GM18502 (cell line): ENCODE data around the gene AQP10.
"Not testable (repeated sequence)": the region's sequence is repeated elsewhere in the genome, so short reads cannot be mapped to it uniquely, and the experiment has no call there.

ENCODE experiments used
- ATAC-seq: cut with Tn5 transposase; IDR thresholded peaks from one replicate; pipeline ENCODE4 v1.9.1; 2021; ENCODE audit warnings: mild to moderate bottlenecking; ENCODE audit not compliant: unreplicated experiment, poor library complexity

The AQP10 gene

GRCh38 chr1:154321609-154321934 is 679 bp downstream of the AQP10 start:
- not testable (repeated sequence) for ATAC-seq

DNA sequence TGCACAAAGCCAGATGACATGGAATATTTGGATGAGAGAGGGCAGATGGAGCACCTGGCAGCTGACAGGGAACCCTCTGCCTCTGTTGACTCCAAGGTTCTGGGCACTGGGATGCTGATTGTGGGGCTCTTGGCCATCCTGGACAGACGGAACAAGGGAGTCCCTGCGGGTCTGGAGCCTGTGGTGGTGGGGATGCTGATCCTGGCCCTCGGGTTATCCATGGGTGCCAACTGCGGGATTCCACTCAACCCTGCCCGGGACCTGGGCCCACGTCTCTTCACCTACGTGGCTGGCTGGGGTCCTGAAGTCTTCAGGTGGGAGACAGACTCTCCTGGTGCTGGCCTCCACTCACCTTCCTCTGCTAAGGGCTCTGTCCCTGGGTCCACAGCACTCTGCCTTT is 2.6 kb downstream of the AQP10 start:
- ATAC-seq, result no peak

DNA sequence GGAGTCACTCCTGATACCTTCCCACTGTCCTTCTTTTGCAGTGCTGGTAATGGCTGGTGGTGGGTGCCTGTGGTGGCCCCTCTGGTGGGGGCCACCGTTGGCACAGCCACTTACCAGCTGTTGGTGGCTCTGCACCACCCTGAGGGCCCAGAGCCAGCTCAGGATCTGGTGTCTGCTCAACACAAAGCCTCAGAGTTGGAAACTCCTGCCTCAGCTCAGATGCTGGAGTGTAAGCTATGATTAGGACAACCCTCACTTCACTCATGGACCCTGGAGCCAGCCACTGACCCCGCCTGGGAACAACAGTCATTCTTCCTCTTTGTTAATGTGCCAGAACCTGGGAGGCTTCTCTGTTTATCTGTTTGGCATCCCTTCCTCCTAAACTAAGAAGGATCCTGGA is 3.3 kb downstream of the AQP10 start:
- no peak for ATAC-seq

GRCh38 chr1:154324669-154325582 is 4.0 kb downstream of the AQP10 start, which contains the start of gene ATP8B2:
Gene ATP8B2, plus strand, starts transcription at chr1:154325525. Its CDS starts 2,617 bp downstream, at chr1:154328142.
- ATAC-seq, result peak; percentile 53

DNA sequence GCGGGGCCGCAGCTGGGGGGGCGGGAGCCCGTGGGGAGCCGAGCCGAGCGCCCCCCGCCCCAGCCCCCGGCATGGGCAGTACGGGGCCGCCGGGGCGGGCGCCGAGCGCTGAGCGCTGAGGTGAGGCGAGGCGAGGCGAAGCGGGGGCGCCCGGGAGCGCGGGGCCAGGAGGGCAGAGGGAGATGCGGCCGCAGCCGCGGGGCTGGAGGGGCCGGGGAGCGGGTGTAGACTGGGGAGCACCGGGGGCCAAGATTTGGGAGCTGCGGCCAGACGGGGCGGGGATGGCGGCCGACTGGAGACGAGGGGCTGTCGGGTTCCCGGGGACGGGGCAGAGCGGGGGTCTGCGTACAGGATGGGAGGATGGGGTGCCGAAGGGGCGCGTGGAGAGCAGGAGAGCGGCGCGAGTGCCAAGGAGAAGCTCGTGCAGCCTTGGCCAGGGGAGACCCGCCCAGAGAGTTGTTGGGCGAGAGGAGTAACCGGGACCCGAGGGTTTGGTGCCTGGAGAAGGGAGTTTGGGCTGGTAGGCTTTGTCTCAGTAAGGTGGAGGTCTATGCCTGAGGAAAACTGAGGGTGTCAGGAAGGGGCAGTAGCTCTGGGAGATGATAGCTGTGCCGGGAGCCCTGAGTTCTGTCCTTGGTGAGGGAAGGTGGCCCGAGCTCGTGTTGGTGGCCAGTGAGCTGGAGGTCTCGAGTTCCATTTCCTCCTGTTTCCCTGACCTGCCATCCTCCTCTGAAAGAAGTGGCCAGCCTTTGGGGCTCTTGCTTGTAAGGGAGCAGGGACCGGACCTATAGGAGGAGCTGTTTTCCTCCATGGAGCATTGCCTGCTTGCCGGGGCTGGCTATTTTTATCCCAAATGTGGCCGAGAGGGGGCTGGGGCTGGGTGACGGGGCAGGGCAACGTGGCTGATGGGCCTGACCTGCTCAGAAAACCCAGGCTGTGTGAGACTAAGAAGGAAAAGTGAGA is 5.0 kb downstream of the AQP10 start:
- ATAC-seq, result no peak

GRCh38 chr1:154326546-154327465 is 5.9 kb downstream of the AQP10 start:
- no peak for ATAC-seq

GRCh38 chr1:154327466-154328317 is 6.8 kb downstream of the AQP10 start:
- ATAC-seq, result no peak

GRCh38 chr1:154328318-154329151 is 7.6 kb downstream of the AQP10 start:
- peak; percentile 49 for ATAC-seq

DNA sequence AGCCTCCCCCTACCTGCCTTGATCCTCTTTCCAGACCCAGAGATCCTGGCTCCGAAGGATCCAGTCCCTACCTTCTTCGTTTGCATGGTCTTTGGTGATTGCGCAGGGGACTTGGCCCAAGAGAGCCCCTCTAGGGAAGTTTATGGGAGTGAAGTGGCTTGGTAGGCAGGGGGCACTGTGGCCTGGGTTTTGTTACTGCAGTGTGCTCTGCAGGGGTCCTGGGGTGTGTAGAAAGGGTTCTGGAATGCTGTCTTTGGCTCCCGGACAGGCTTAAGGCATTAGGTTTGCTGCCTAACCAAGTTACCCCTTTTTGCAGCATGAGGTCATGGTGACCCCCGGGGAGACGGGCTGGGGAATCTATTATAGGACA is 8.2 kb downstream of the AQP10 start:
- ATAC-seq, result no peak

GRCh38 chr1:154329551-154330131 is 8.7 kb downstream of the AQP10 start:
- no peak for ATAC-seq

DNA sequence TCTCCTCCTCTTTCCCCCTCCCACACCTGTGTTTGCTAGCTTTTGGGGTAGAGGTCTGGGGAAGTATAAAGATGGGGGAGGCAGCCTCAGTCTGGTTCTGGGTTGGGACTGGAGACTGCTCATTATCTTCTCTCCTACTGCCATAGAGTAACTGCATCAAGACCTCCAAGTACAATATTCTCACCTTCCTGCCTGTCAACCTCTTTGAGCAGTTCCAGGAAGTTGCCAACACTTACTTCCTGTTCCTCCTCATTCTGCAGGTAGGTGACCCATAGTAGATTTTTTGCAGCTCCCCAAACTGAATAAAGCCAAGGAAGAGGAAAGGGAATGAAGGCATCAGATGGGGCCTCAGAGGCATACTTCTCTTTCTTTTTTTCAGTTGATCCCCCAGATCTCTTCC is 9.8 kb downstream of the AQP10 start:
- no peak for ATAC-seq

GRCh38 chr1:154334079-154335024 is 13.5 kb downstream of the AQP10 start:
- ATAC-seq, result no peak

- ATAC-seq, result peak; percentile 53
Measured at GRCh38 chr1:154335025-154335714, 14.3 kb downstream of the AQP10 start.

- no peak for ATAC-seq
Measured at GRCh38 chr1:154337253-154337894, 16.5 kb downstream of the AQP10 start.

- no peak for ATAC-seq
Measured at GRCh38 chr1:154338875-154339274, 18.0 kb downstream of the AQP10 start.

GRCh38 chr1:154341366-154341765 is 20.5 kb downstream of the AQP10 start:
- not testable (repeated sequence) for ATAC-seq
